ENCODE results near the gene GALK1. TPM values are rescaled to one million over a fixed set of nuclear protein-coding genes. Genes with fewer than 3 reads are reported as not detected.

Gene GALK1
- total RNA-seq, 5 donors from 2014 or later (not counting 1 experiment from before 2014, with no cell fraction given), result 8.4 to 35.7 (median 26.7) TPM

DNA sequence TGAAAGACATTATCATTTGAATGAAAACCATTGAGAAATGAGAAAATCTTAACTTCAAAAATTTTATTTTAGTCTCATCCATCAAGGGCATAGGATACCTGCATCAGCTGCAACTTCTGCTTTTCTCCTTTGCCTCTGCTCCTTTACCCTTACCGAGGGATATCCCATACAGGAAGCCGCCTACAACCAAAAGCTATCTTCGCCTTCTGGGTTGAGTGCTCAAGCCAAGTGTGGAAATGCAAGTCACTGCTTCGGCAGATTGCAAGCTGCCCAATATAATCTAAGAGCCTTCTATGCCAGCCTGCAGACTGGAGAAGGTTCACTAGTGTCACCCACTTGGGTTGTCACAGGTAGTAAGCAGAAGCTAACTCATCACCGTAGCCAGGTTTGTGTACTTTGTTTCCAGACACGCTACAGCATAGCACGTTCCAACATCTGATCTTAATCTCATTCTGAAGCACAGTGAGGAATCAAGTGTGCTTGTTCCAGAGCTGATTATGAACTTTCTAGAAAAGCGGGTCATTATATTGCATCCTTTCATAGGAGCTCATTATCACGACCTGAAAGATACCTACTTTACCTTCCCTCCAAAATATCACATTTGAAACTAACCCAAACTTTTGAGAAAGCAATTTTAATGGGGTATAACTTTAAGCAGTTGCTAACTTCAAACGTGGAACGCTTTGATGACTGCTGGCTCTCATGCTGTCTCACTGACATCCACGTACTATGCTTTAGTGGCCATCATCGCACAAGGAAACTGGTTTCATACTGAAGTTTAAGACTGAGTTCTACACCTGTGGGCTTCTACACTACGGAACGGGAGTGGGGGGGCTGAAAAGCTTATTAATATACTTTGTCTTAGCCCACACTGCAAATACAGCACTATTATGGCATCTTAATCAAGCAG lies 11.6 kb upstream of the GALK1 start:
- WGBS (ENCODE audit: insufficient coverage), result 19% methylated on average over 8 of the region's 15 CpGs
- H3K4me3 ChIP-seq (ENCODE audit: control insufficient read depth in 1 of 2, extremely low read depth in 1 of 2, low read length in 1 of 2), result peak overlapping the region; percentile 7 to 87
- H3K36me3 ChIP-seq (ENCODE audit: control insufficient read depth in 2 of 2, extremely low read depth in 1 of 2, insufficient read depth in 1 of 2, low read length in 1 of 2), result peaks cover 7 to 32% of the 10 kb centered on the region in 2 donors
- peaks cover 16 to 18% of the 10 kb centered on the region in 2 experiments for H3K4me1 ChIP-seq (ENCODE audit: control insufficient read depth in 1 of 2, extremely low read depth in 1 of 2, insufficient read depth in 2 of 2, low read length in 2 of 2)
- ChIA-PET CTCF (interaction anchor here (1.0 to 1.6 kb wide), 5 partner anchors 12 to 120 kb away, joined by 3 to 9 read pairs (median 5); partner anchors contain the start of genes GALK1 (in 1 of the 2), TRIM65 (in 1 of the 2) and WBP2 (in 1 of the 2)), POLR2A (interaction anchor here (0.5 to 3.0 kb wide), 9 partner anchors 8 to 492 kb away, joined by 3 to 17 read pairs (median 4); partner anchors contain the start of genes GALK1 (in 1 of the 2) and WBP2 (in 1 of the 2))
- Mint-ChIP-seq H3K9me3 (no peaks in the 10 kb centered on the region), H3K4me1 (peaks cover 36 to 47% (median 42%) of the 10 kb centered on the region in 3 donors), H3K4me3 (peak overlapping the region; percentile 89 to 95 (median 93)), H3K27ac (peak overlapping the region; percentile 53 to 73), H3K27me3 (peaks cover 0 to 1% of the 10 kb centered on the region in 2 donors), H3K36me3 (peaks cover 37% of the 10 kb centered on the region)
- no peak for ATAC-seq (replicated peaks in 1 of 4)
- H3K27me3 ChIP-seq (replicated peaks in 1 of 2; ENCODE audit: control insufficient read depth in 2 of 2, extremely low read depth in 1 of 2, insufficient read depth in 2 of 2, low read length in 1 of 2), result no peaks in the 10 kb centered on the region
- DNase-seq, result peak in 6 of 35 experiments; percentile 16 to 53 (median 34)
- H3K27ac ChIP-seq (ENCODE audit: low read length), result peak overlapping the region; percentile 89
- H3K9me3 ChIP-seq, result no peaks in the 10 kb centered on the region

DNA sequence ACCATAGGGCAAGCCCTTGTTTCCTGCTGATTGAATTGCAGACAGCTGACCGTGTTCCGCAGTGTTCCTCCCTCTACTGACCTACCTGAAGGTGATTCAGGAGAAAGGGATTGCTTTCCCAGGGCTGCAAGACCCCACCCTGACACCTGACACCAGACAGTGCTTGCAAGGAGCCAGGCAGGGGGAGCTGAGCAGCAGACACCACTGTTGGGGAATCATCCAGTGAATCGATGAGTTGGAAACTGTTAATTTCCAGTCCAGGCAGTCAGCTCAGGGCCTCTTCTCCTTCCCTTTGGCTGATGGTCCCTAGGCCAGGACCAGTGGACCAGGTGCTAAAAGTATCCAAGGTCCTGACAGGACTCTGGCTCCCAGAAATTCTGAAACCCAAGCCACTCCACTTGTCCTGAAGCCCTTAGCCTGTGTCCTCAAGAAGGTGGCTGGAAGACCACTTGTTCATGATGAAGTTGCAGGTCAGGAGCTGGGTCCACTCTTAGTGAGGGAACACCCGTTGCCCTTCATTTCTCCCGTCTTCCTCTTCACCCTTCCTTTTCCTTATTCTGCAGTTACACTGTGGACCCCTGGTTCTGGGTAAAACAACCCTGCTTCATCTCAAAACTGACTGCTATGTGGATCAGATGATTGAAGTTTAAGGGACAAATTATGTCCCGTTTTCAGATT lies 10.1 kb upstream of the GALK1 start:
- no peak overlapping the region for H3K4me3 ChIP-seq (ENCODE audit: control insufficient read depth in 1 of 2, extremely low read depth in 1 of 2, low read length in 1 of 2)
- no peaks in the 10 kb centered on the region for H3K27me3 ChIP-seq (replicated peaks in 1 of 2; ENCODE audit: control insufficient read depth in 2 of 2, extremely low read depth in 1 of 2, insufficient read depth in 2 of 2, low read length in 1 of 2)
- H3K9me3 ChIP-seq, result no peaks in the 10 kb centered on the region
- H3K4me1 ChIP-seq (ENCODE audit: control insufficient read depth in 1 of 2, extremely low read depth in 1 of 2, insufficient read depth in 2 of 2, low read length in 2 of 2), result peaks cover 16 to 18% of the 10 kb centered on the region in 2 experiments
- Mint-ChIP-seq H3K9me3 (no peaks in the 10 kb centered on the region), H3K27me3 (peaks cover 0 to 1% of the 10 kb centered on the region in 2 donors), H3K4me3 (peak overlapping the region in 1 of 3 donors; percentile 89), H3K36me3 (peaks cover 37% of the 10 kb centered on the region), H3K4me1 (peaks cover 36 to 47% (median 39%) of the 10 kb centered on the region in 3 donors), H3K27ac (peak overlapping the region; percentile 31 to 73)
- peaks cover 7 to 32% of the 10 kb centered on the region in 2 donors for H3K36me3 ChIP-seq (ENCODE audit: control insufficient read depth in 2 of 2, extremely low read depth in 1 of 2, insufficient read depth in 1 of 2, low read length in 1 of 2)
- ATAC-seq (replicated peaks in 1 of 4), result no peak
- DNase-seq, result no peak
- H3K27ac ChIP-seq (ENCODE audit: low read length), result peak overlapping the region; percentile 7
- CTCF ChIA-PET, result no interaction called here
- WGBS (ENCODE audit: insufficient coverage), result 100% methylated on average over 1 of the region's 6 CpGs
- POLR2A ChIA-PET, result interaction anchor here (1.0 to 3.0 kb wide), 4 partner anchors 8 to 10 kb away, joined by 5 to 17 read pairs (median 10); partner anchors contain the start of genes GALK1 (in 1 of the 2) and UNK (in 1 of the 2)

DNA sequence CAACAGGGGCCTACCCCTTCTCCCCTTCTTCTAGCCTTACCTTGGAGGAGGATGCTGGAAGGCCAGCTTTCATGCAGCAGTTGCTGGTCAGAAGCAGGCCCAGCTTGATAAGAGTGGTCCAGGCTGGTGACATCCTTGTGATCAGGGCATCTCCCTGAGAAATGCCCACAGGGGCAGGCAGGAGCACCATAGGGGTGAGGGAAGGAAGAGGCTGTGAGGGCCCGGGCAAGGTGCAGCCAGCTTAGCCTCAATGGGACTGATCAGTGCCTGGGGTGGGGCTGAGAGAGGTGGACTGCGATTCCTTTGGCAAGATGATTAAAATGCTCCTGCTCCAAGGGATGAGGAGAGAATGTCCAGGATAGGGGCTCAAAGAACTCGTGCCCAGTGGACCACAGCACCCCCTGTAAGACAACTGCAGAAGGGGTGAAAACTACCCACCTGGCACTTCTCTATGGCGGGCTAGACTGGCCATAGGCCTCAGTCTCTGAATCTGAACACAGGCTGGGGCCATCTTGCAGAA lies 9.5 kb upstream of the GALK1 start:
- H3K4me3 Mint-ChIP-seq, result no peak overlapping the region
- peak in 1 of 4 experiments; percentile 3 for ATAC-seq (replicated peaks in 1 of 4)
- no peak overlapping the region for H3K27ac ChIP-seq (ENCODE audit: low read length)

DNA sequence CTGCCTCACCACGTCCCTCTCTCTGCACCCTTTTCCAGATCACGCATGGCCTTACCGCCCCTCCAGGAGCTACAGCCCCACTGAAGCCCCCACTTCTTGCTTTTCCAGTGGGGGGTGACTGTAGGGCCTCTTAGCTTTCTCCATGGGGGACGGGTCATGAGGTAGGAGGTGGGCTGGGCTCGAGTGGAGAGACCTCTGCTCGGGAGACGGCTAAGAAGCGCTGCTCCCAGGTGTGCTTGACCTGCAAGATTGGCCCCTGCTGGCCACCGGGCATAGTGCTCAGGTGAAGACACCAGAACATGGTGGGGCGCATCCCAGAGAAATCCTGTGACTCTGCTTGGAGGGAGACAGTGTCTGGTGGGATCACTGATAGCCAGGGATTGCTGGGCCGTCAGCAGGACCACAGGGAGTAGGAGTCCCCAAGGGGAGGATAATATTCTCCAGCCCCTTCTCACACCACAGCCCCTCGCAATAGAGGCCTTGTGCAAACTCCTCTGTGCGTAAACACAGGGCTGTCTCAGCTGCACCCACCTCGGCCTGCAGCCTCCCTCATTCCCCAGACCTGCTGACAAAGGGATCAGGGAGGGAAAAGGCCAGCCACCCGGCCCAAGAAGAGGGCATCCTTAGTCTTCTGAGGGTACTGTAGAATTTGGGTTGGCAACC lies 8.9 kb upstream of the GALK1 start:
- CTCF ChIA-PET, result interaction anchor here in 1 of 2 donors (2.3 kb wide), 1 partner anchor 10 kb away, joined by 11 read pairs; the partner anchor contains the start of gene UNK
- DNase-seq, result no peak
- Histone ChIP-seq H3K4me3 (ENCODE audit: control insufficient read depth in 1 of 2, extremely low read depth in 1 of 2, low read length in 1 of 2) (no peak overlapping the region), H3K36me3 (ENCODE audit: control insufficient read depth in 2 of 2, extremely low read depth in 1 of 2, insufficient read depth in 1 of 2, low read length in 1 of 2) (peaks cover 6 to 30% of the 10 kb centered on the region in 2 donors), H3K9me3 (no peaks in the 10 kb centered on the region), H3K4me1 (ENCODE audit: control insufficient read depth in 1 of 2, extremely low read depth in 1 of 2, insufficient read depth in 2 of 2, low read length in 2 of 2) (peaks cover 16 to 17% of the 10 kb centered on the region in 2 experiments), H3K27me3 (replicated peaks in 1 of 2; ENCODE audit: control insufficient read depth in 2 of 2, extremely low read depth in 1 of 2, insufficient read depth in 2 of 2, low read length in 1 of 2) (no peaks in the 10 kb centered on the region), H3K27ac (ENCODE audit: low read length) (no peak overlapping the region)
- POLR2A ChIA-PET, result interaction anchor here in 1 of 2 donors (1.4 to 1.6 kb wide), 2 partner anchors 9 kb away, joined by 3 to 5 read pairs; partner anchors contain the start of gene GALK1
- no peak overlapping the region for H3K4me3 Mint-ChIP-seq
- WGBS (ENCODE audit: insufficient coverage), result 94% methylated on average over 8 of the region's 15 CpGs
- no peaks in the 10 kb centered on the region for H3K9me3 Mint-ChIP-seq
- ATAC-seq (replicated peaks in 1 of 4), result peak in 1 of 4 experiments; percentile 2
- no peaks in the 10 kb centered on the region for H3K27me3 Mint-ChIP-seq
- H3K36me3 Mint-ChIP-seq, result peaks cover 34% of the 10 kb centered on the region
- peaks cover 30 to 38% (median 33%) of the 10 kb centered on the region in 3 donors for H3K4me1 Mint-ChIP-seq
- H3K27ac Mint-ChIP-seq, result peak overlapping the region in 1 of 2 donors; percentile 34

More for the DNA sequence above, 9.5 kb upstream of the GALK1 start:
- H3K27me3 Mint-ChIP-seq, result peaks cover 0 to under 1% of the 10 kb centered on the region in 2 donors
- peaks cover 16 to 18% of the 10 kb centered on the region in 2 experiments for H3K4me1 ChIP-seq (ENCODE audit: control insufficient read depth in 1 of 2, extremely low read depth in 1 of 2, insufficient read depth in 2 of 2, low read length in 2 of 2)
- H3K36me3 Mint-ChIP-seq, result peaks cover 35% of the 10 kb centered on the region
- DNase-seq, result no peak
- no peaks in the 10 kb centered on the region for H3K27me3 ChIP-seq (replicated peaks in 1 of 2; ENCODE audit: control insufficient read depth in 2 of 2, extremely low read depth in 1 of 2, insufficient read depth in 2 of 2, low read length in 1 of 2)
- H3K9me3 Mint-ChIP-seq, result no peaks in the 10 kb centered on the region
- peaks cover 7 to 32% of the 10 kb centered on the region in 2 donors for H3K36me3 ChIP-seq (ENCODE audit: control insufficient read depth in 2 of 2, extremely low read depth in 1 of 2, insufficient read depth in 1 of 2, low read length in 1 of 2)
- H3K4me3 ChIP-seq (ENCODE audit: control insufficient read depth in 1 of 2, extremely low read depth in 1 of 2, low read length in 1 of 2), result no peak overlapping the region
- H3K4me1 Mint-ChIP-seq, result peaks cover 30 to 41% (median 33%) of the 10 kb centered on the region in 3 donors
- H3K27ac Mint-ChIP-seq, result peak overlapping the region; percentile 34 to 37
- H3K9me3 ChIP-seq, result no peaks in the 10 kb centered on the region
- WGBS (ENCODE audit: insufficient coverage), result 100% methylated on average over 4 of the region's 4 CpGs
- ChIA-PET CTCF (interaction anchor here in 1 of 2 donors (2.3 kb wide), 1 partner anchor 9 kb away, joined by 11 read pairs; the partner anchor contains the start of gene UNK), POLR2A (interaction anchor here in 1 of 2 donors (1.0 to 1.4 kb wide), 2 partner anchors 9 to 10 kb away, joined by 5 to 11 read pairs; partner anchors contain the start of gene UNK)

DNA sequence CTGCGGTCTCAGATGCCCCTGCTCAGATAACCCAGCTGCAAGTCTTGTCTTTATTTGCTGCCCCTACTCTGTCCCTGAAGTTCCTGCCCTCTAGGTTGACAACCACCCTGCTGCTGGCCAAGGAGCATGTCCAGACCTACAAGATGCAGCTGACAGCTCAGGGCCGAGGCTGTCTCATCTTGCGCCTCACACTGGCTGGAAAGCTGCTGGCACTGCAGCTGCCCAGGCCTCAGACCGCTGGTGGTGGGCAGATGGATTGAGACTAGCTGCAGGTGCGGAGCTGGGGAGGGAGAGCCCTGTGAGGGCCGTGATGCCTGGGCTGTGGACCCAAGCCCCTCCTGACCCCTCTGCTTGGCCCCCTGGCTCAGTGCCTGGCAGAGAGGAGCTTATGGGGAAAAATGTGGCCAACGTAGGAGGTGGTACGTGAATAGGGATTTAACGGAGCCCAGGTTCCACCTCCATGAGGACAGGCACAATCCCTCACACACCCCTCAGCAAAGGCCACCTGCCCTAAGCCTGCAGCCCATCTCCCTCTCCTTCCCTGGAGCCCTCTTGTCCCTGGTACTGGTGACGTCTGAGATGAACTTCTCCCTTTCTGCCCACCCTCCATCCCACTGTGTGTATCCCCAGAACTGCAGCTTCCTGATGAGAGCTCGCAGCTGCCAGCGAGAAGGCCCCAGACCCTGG lies 8.3 kb upstream of the GALK1 start:
- WGBS (ENCODE audit: insufficient coverage), result 96% methylated on average over 9 of the region's 12 CpGs
- Mint-ChIP-seq H3K27me3 (no peaks in the 10 kb centered on the region), H3K27ac (peak overlapping the region in 1 of 2 donors; percentile 52), H3K36me3 (peaks cover 27% of the 10 kb centered on the region), H3K4me1 (peaks cover 28 to 37% (median 29%) of the 10 kb centered on the region in 3 donors), H3K4me3 (peak overlapping the region in 1 of 3 donors; percentile 46), H3K9me3 (no peaks in the 10 kb centered on the region)
- ChIA-PET POLR2A (interaction anchor here in 1 of 2 donors (1.6 kb wide), 1 partner anchor 8 kb away, joined by 3 read pairs; the partner anchor contains the start of gene GALK1), CTCF (interaction anchor here (0.7 to 2.3 kb wide), 2 partner anchors 10 to 20 kb away, joined by 4 to 11 read pairs; partner anchors contain the start of gene UNK (in 1 of the 2))
- H3K27me3 ChIP-seq (replicated peaks in 1 of 2; ENCODE audit: control insufficient read depth in 2 of 2, extremely low read depth in 1 of 2, insufficient read depth in 2 of 2, low read length in 1 of 2), result no peaks in the 10 kb centered on the region
- H3K9me3 ChIP-seq, result no peaks in the 10 kb centered on the region
- DNase-seq (no peak), ATAC-seq (replicated peaks in 1 of 4) (peak in 1 of 4 experiments; percentile 5)
- no peak overlapping the region for H3K4me3 ChIP-seq (ENCODE audit: control insufficient read depth in 1 of 2, extremely low read depth in 1 of 2, low read length in 1 of 2)
- no peak overlapping the region for H3K27ac ChIP-seq (ENCODE audit: low read length)
- peaks cover 12 to 16% of the 10 kb centered on the region in 2 experiments for H3K4me1 ChIP-seq (ENCODE audit: control insufficient read depth in 1 of 2, extremely low read depth in 1 of 2, insufficient read depth in 2 of 2, low read length in 2 of 2)
- H3K36me3 ChIP-seq (ENCODE audit: control insufficient read depth in 2 of 2, extremely low read depth in 1 of 2, insufficient read depth in 1 of 2, low read length in 1 of 2), result peaks cover 3 to 24% of the 10 kb centered on the region in 2 donors

All from T-cell (primary cell).